Islet of Langerhans (tissue), 1 donor: Measurements from ENCODE around the gene CDKAL1.

Experiments
- FAIRE-seq: peaks from one replicate; lab custom pipeline; 2011; peaks lifted over from hg19 to GRCh38; lab: Jason Lieb, UNC

The CDKAL1 gene

DNA sequence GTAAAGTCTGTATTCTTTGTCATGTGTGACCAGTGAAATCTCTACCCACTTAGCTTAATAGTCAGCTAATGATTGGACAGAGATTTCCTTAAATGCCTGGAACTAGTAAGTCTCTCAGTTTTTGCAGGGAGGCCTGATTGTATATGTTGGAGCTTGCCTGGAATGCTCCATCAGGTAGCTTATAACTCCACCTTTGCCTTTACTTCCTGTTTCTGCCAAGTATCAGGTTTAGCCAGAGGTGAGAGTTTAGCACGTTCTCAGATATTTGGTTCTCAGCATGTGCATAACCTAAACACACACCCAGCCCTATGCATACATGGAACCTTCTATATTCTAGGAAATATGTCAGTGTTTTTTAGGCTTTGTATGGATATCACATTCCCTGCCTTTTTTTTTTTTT lies 435.3 kb downstream of the CDKAL1 start:
- FAIRE-seq: no peak

- FAIRE-seq: no peak
Measured at GRCh38 chr6:20976391-20976918, 442.2 kb downstream of the CDKAL1 start.

- FAIRE-seq: no peak
Measured at GRCh38 chr6:20978151-20978614, 443.9 kb downstream of the CDKAL1 start.

GRCh38 chr6:20979076-20979475 lies 444.8 kb downstream of the CDKAL1 start:
- FAIRE-seq: no peak

DNA sequence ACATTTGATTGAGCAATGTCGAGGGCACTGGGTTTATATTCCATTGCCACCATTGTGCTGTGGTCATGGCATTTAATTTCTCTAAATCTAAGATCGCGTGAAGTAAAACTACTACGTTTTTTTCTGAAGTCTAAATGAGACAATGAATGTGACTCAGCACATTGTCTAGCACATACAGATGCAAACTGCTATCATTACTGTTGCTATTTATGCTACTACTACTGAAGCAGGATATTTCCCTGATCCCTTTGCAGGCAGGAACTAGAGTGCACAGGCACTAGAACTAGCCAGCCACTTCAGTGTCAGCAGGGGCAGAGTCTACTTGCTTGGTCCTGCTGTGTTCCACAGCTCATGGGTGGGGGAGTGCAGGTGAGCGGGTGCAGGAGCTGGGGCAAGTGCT lies 449.7 kb downstream of the CDKAL1 start:
- FAIRE-seq: no peak

DNA sequence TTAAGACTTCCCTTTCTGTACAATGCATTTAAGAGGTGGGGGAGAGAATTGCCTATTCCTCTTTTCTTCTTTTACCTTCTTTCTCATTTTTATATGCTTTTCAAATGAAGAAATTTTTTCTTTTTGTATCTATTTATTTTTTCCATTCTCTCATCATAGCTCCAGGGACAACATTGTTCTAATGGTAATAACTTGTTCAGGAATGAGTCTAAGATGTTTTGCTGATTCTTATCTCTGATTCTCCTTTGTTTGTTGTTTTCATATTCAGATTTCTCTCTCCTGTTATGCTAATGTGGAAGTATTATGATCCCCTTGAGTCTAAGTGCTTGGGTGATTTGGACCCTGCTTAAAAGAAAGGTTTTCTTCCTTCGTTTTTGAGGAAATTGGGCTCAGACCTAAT lies 451.6 kb downstream of the CDKAL1 start:
- FAIRE-seq: no peak

- no peak for FAIRE-seq
Measured at GRCh38 chr6:20991910-20992309, 457.7 kb downstream of the CDKAL1 start.

GRCh38 chr6:20996099-20996498 lies 461.8 kb downstream of the CDKAL1 start:
- FAIRE-seq: no peak

GRCh38 chr6:20997143-20997769 lies 463.0 kb downstream of the CDKAL1 start:
- no peak for FAIRE-seq

DNA sequence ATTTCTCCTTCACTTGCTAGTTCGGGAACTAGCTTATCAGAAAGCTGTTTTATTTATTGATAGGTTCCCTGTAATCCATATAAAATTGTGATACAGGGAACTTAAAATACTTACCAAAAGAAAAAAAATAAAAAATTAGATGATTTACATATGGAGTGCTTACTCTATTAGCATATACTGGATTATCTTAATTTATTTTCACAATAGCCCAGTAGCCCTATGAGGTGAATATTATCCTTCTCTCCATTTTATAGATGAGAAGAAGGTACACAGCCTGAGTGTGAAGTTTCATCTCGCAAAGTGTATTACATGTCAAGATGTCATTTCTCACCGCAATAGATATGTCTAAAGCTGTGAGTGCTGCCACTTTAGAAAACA lies 463.5 kb downstream of the CDKAL1 start:
- FAIRE-seq: no peak

DNA sequence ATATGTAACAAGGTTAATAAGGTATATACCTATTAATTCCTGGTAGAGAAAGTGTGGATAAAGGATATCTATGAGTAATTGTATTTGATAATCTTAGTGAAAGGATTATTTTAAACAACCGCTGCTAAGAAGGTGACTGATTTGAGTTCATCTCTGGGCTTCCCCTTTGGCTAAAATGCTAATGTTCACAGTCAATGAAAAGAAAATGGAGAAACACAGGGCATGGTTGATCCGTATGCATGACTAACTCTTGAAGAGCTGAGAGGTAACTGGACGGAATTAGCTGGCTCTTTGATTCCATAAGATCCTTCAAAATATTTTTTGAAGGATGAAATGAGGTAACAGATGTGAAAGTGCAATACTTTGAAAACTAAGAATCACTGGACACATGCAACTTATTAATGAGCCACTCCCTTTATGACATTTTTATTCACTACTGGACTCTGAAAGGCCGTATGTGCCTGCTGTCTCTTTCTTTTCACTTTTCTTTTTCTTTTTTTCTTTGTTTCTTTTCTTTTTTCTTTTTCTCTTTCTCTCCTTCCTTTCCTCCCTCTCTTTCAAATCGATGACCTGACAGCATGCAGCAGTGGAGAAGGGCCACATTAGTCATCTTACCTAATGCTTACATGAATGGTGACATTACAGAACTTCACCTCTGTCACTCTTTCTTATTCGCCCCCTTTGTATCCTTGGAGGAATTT lies 464.6 kb downstream of the CDKAL1 start:
- FAIRE-seq: no peak

DNA sequence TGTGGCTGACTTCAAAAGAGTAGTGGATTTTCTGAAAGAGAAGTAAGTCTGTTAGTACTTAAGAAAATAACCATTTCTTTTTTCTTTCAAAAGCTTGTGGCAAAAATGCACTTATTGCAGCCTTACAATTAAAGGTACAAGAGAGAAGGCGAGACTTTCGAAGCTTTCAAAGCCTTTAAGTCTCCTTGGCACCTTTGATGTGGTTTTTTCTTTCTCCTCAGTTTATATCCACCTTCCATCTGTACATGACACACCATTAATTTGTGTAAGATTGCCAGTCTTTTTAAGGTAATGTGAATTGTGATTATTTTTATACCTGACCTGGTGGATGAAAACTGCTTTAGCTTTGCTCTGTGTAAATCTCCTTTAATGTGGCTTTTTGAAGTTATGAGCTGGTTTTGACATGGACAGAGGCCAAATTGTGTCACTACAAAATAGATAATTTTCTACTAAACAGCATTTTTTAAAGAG lies 466.1 kb downstream of the CDKAL1 start:
- no peak for FAIRE-seq

DNA sequence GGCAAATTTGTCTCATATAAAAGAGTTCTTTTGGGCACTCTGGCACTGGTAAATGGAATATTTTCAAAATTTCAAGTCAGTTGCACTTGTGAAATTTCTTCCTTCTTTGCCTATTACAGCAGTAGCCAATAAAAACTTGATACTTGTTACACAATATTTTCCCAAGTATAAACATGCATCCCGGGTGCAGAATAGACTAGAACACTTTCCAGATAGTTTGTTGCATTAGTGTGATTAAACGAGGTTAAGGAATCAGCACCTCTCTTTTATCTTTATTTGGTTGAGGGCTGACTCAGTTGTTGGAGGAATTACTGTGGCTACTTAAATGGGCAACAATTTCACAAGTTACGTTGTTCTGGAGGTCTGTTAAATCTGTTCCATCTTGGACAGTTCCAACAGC lies 467.5 kb downstream of the CDKAL1 start:
- no peak for FAIRE-seq

- no peak for FAIRE-seq
Measured at GRCh38 chr6:21003780-21004541, 469.7 kb downstream of the CDKAL1 start.

- FAIRE-seq: no peak
Measured at GRCh38 chr6:21005816-21006570, 471.7 kb downstream of the CDKAL1 start.

DNA sequence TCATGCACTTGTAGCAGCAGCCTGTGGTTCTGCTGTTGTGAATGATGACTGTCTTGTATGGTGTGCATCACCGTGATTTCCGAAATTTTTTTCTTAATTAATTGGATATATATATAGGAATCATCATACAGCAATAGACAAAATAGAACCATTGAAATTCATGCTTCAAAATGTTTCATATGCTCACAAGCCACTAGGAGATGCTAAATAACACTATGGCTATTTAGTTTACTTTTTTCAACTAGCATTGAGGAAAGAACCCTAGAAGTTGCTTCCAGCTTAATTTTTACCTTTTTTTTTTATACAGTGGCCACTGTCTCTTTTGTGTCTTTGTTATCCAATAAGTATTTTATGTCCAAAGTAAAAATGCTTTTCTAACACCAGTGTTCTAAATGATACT lies 485.4 kb downstream of the CDKAL1 start:
- FAIRE-seq: no peak

- FAIRE-seq: no peak
Measured at GRCh38 chr6:21022343-21023107, 488.3 kb downstream of the CDKAL1 start.

DNA sequence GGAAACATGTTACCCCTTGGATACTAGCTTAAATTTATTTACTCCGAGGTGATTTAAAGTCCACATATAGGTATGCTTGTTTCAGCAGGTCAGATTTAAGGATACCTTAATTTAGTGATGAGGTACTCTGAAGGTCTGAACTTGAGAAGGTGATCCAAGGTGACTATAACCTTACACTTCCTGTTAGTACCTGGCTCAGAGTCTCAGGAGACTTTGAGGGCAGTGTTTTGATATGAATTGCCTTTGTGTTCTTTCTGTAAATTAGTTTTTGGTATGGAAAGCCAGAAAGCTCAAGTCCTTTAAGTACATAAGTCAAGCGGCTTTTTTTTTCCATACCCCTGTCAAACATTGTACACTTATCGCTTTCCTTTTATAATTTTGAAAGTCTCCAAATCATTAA lies 489.0 kb downstream of the CDKAL1 start:
- no peak for FAIRE-seq

- FAIRE-seq: no peak
Measured at GRCh38 chr6:21024616-21025015, 490.4 kb downstream of the CDKAL1 start.

DNA sequence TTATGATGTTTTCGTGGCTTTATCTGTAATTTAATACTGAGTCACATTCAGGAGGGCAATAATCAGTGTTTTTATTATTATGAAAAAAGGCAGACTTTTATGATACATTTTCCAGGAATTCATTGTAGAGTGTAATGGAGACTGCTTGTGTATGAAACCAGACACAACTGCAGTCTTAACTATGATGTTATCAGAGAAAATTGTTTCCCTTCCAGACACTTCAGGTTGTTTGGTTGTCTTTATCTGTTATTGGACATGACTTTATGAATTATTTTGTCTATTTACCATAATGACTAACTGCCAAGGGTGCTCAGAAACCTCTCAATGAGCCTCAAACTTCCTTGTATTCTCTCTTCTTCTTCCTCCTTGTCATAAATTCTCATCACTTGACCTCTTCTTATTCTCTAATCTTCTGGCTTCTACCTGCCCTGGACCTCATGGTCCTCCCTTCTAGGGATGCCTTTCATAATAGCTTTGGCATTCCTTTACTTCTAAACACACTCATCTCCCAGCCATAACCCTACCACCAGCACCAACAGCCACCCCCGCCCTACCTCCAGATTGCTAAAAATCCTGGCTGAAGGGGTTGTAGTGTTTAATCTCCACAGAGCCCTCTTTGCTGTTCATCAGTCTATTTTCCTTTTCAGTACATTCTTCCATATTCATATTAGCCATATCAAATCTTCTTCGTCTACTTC lies 492.5 kb downstream of the CDKAL1 start:
- FAIRE-seq: no peak

DNA sequence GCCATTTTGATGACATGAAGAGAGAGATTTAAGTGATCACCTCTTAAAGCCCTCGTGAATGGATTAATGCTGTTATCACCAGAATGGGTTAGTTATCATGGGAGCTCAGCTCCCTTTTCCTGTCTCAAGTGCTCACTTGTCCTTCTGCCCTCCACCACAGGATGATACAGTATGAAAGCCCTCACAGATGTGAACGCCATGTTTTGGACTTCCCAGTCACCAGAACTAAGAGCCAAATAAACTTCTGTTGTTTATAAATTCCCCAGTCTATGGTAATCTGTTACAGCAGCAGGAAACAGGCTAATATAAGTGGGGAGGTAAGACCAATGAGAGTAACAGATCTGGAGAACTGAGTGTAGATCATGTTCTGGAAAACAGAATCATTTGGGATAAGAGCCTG lies 493.2 kb downstream of the CDKAL1 start:
- FAIRE-seq: no peak
